ENCODE data around the gene PRR30.

Gene PRR30

DNA sequence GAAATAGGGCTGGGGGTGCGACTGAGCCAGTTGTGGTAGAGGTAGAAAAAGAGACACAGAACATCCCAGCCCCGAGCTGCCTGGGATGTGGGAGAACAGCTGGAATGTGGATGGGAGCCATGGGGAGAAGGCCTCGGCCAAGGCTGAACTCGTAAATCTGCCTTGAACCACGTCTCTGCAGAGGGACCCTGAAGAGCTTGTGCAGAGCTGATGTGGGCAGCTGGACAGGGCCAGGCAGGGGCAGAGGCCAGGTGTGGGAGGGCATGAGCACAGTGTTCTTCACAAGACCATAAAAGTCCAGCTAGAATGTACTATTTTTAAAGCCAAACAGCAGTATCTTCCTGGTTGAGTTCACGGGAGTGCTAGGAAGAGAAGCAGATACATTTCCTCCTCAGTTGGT, 15.3 kb upstream of the PRR30 start:
- DNase-seq = no peak

DNA sequence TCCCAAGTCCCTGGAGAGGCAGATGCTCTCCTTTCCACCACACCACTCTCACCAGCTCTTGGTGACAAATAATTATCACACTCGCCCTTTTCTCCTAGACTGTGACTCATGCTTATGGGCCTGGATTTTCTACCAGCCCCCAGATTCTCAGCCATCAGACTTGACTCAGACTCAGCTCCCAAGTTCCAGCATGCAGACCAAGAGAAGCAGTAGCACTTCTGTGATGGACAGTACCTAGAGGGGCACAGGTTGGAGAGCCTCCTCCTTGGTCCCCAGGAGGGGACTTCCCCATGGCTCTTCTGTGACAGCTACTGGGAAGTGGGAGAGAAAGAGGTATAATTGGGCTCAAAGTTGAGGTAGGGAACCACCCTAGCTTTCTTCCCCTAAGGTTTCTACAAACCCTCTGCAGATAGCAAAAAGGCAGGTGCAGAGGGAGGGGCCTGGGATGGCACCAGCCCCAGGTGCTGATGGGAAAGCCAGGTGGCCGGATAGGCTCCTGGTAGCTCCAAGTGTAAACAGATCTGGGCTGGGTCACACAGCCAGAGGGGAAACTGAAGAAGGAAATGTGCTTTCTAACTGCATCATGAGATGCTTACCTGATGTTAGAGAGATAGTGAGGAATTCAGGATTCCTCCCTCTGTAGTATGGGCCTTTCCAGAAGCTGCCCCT, 13.7 kb upstream of the PRR30 start:
- no peak for DNase-seq

- no peak for DNase-seq
Measured at GRCh38 chr2:27152102-27152795, 13.0 kb upstream of the PRR30 start.

DNA sequence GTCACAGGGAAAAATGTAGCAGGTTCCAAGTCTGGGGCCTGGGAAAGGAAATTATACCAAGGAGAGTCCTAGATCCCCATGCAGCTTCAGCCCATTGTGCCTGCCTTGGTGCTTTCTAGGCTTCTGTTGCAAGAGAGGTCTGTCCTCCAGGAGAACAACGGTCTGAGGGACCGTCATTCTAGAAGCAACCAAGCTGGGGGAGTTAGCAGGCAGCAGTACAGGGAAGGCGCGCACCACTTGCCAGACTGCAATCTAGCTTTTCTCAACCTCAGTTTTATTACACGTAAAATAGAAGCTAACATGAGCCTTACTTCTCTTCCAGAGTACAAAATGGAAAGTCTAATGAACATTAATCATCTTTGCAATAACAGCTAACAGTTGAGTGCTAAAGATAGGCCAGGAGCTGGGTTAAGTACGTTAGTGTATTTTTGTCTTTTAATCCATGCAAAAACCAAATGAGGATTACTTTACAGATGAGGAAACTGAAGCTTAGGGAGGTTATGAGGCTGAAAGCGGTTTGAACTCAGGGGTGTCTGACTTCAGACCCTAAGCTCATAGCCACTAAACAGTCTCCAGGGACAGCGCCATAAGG, 11.5 kb upstream of the PRR30 start:
- no peak for DNase-seq

- no peak for DNase-seq
Measured at GRCh38 chr2:27149570-27150405, 10.6 kb upstream of the PRR30 start.

DNA sequence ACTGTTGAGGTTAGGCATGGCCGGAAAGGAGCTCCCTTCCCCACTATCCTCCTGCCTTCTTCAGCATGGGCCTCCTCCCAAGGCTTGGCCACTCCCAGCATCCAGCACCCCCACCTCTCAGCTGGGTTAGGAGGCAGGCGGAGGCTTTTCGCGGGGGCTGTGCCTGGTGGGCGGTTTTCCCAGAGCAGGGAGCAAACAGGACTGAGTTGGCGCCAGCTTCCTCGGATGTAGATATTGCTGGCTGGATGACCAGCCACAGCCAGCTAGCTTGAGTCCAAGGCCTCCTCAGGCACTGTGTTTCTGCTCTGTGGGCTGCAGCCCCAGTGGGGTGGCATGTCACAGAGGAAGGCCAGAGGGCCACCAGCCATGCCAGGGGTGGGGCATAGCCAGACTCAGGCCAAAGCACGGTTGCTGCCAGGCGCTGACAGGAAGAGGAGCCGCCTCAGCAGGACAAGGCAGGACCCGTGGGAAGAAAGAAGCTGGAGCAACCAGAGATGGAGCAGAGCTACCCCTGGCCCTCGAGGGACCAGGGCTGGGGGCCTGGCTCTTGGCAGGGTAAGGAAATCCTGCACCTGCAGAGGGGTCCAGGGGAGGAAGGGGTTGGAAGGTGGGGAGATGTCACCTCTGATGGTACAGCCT, 9.7 kb upstream of the PRR30 start, which contains the start of gene TCF23:
Gene TCF23, plus strand, starts transcription at position 204 of the 639 bp plus-strand sequence. Its CDS starts 130 bp downstream, at position 334.
- peak; percentile 35 for DNase-seq

DNA sequence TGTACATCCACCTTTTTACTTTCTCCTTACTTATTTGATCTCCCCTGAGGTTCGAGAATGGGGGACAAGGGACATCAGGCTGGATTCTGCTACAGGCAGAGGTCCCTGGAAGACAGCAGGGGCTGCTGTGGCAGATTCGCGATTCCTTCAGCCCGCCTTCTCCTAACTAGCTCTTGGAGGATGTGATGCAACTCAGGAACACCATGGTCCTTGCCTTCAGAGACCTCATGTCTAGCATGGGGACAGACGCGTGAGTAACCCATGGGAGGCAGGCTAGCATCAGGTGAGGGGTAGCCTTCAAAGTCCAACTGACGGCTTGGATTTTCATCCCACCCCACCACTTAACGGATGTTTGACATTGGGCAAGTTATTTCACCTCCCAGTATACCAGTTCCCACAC, 8.7 kb upstream of the PRR30 start:
- DNase-seq = no peak

- no peak for DNase-seq
Measured at GRCh38 chr2:27145682-27146081, 6.5 kb upstream of the PRR30 start.

- DNase-seq = no peak
Measured at GRCh38 chr2:27143285-27143684, 4.1 kb upstream of the PRR30 start.

- no peak for DNase-seq
Measured at GRCh38 chr2:27138111-27138510, 1.1 kb downstream of the PRR30 start.

DNA sequence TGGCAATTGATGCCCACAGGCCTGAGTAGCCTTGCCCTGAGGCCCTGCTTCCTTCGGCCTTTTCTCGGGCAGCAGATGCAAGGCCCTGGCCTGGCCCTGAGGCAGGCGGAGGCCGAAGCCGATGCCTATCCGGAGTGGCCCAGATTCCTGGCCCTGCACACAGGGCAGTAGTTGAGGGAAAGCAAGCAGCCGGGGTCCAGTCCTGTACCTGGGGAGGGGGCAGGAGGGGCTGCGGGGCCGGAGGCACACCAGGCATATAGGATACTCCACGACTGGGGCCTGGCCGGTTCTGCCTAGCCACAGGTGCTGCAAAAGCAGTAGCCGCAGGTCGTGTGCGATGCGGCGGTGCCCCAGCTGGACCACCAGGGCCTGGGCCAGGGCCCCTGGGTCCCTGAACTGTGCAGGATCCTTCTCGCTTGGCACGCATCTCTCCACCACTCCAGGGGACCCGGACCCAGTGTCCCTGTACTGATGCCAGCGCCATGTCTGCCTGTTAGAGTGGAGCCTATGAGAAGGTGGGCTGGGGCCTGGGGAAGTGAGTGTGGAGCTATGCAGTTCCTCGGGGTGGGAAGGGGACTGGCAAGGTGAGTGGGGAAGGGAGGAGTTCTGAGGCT, 1.8 kb downstream of the PRR30 start:
- no peak for DNase-seq

- no peak for DNase-seq
Measured at GRCh38 chr2:27136751-27137150, 2.5 kb downstream of the PRR30 start.

DNA sequence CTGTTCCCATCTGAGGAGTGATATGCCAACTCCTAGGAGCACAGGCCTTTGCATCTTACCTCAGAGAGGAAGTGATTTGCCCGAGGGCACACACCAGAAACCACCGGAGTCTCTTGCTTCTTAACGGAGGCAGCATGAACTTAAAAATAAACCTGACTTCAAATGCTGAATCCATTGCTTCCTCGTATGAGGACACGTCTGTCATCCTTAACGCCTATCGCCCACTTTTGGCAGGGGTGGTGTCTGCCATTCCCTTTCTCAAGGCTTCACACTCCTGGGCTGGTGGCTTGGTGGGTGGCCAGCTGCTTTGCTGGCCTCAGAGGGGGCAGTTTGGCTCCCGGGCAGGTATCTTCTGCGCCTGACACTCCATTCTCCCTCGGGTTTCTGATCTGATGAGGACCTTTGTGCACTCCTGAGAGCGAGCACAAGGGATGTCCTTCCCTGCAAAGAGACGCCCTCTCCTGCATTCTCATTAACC, 3.7 kb downstream of the PRR30 start:
- no peak for DNase-seq

- DNase-seq = no peak
Measured at GRCh38 chr2:27134781-27135477, 4.3 kb downstream of the PRR30 start.

- DNase-seq = peak; percentile 96
Measured at GRCh38 chr2:27133905-27134780, 5.1 kb downstream of the PRR30 start, which contains the start of gene PREB. Gene PREB, minus strand, starts transcription at chr2:27134636. Its CDS starts 215 bp downstream, at chr2:27134421.

GRCh38 chr2:27133195-27133875, 5.9 kb downstream of the PRR30 start:
- peak; percentile 11 for DNase-seq

DNA sequence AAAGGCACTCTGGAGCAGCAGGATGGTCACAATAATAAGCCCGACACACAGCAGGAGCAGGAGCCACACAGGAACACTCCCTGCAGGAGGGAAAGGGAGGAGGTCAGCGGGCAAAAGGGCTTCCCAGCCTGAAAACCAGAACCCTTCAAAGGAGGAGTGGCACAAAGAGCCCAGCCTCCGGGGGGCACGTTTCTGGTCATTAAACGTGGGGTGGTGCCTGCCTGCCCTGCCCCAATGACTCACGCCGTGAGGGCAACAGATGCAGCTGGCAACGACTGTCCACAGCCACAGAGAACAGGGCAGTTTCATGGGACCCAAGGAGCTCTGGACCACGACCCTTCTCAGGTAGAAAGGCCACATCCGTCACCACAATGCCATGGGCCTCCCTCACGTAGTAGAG, 7.8 kb downstream of the PRR30 start:
- no peak for DNase-seq

- no peak for DNase-seq
Measured at GRCh38 chr2:27130396-27130795, 8.8 kb downstream of the PRR30 start.
